ENCODE data around the gene NTM.

The NTM gene

GRCh38 chr11:131598305-131598704 is 227.9 kb downstream of the NTM start:
- no peak for TF ChIP-seq CTCF (IDR thresholded peaks at IDR 0.05; ENCODE audit: insufficient read depth, low read depth, low read length, missing control alignments)
- H3K4me3 ChIP-seq (ENCODE audit: low read depth, low read length) = no peak overlapping the region
- DNase-seq (ENCODE audit: low read depth) = no peak

- no peak for DNase-seq (ENCODE audit: low read depth)
- no peak for TF ChIP-seq CTCF (IDR thresholded peaks at IDR 0.05; ENCODE audit: insufficient read depth, low read depth, low read length, missing control alignments)
- no peak overlapping the region for H3K4me3 ChIP-seq (ENCODE audit: low read depth, low read length)
Observed at GRCh38 chr11:131599285-131599684, 228.9 kb downstream of the NTM start.

DNA sequence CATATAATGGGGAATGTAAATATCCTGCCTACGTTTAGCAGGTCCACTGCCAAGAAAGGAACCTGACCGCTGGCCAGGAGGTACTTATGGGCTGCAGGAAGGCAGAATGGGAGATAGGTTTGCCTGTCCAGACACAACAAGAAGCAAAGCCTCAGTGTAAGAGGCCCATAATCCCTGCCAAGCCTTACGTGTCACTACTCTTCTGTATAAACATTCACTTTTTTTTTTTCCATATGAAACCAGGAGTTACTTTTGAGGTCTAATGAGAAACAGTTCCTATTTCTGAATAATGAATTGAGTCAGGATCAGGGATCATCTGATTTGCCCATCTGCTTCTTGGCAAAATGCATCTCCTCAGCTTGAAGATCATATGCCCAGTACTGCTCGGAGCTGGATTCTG is 230.2 kb downstream of the NTM start:
- DNase-seq (ENCODE audit: low read depth) = no peak
- no peak overlapping the region for H3K4me3 ChIP-seq (ENCODE audit: low read depth, low read length)
- no peak for TF ChIP-seq CTCF (IDR thresholded peaks at IDR 0.05; ENCODE audit: insufficient read depth, low read depth, low read length, missing control alignments)

- DNase-seq (ENCODE audit: low read depth) = no peak
- no peak for TF ChIP-seq CTCF (IDR thresholded peaks at IDR 0.05; ENCODE audit: insufficient read depth, low read depth, low read length, missing control alignments)
- no peak overlapping the region for H3K4me3 ChIP-seq (ENCODE audit: low read depth, low read length)
Observed at GRCh38 chr11:131601586-131601985, 231.2 kb downstream of the NTM start.

DNA sequence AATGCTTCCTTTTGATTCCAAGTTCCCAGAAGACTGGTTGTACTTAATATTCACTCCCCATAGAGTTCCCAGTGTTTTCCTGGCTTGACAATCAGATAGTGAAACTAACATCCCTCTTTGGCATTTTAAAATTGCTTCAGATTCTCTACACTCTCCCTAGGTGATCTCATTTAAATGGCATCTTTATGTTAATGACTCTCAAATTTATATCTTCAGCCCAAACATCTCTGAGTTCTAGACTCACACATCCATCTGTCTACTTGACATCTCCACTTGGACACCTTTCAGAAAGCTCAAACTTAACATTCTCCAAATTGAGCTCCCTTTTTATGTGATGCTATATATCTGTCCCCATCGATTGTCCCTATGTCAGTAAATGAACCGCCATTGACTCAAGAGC is 232.0 kb downstream of the NTM start:
- H3K4me3 ChIP-seq (ENCODE audit: low read depth, low read length) = no peak overlapping the region
- no peak for DNase-seq (ENCODE audit: low read depth)
- no peak for TF ChIP-seq CTCF (IDR thresholded peaks at IDR 0.05; ENCODE audit: insufficient read depth, low read depth, low read length, missing control alignments)

- no peak for TF ChIP-seq CTCF (IDR thresholded peaks at IDR 0.05; ENCODE audit: insufficient read depth, low read depth, low read length, missing control alignments)
- no peak for DNase-seq (ENCODE audit: low read depth)
- no peak overlapping the region for H3K4me3 ChIP-seq (ENCODE audit: low read depth, low read length)
Observed at GRCh38 chr11:131606811-131607335, 236.5 kb downstream of the NTM start.

GRCh38 chr11:131609337-131609736 is 238.9 kb downstream of the NTM start:
- no peak for TF ChIP-seq CTCF (IDR thresholded peaks at IDR 0.05; ENCODE audit: insufficient read depth, low read depth, low read length, missing control alignments)
- no peak for DNase-seq (ENCODE audit: low read depth)
- H3K4me3 ChIP-seq (ENCODE audit: low read depth, low read length) = no peak overlapping the region

Measured in GM12865 (cell line).